ENCODE results near the gene EPS8.

EPS8 gene

DNA sequence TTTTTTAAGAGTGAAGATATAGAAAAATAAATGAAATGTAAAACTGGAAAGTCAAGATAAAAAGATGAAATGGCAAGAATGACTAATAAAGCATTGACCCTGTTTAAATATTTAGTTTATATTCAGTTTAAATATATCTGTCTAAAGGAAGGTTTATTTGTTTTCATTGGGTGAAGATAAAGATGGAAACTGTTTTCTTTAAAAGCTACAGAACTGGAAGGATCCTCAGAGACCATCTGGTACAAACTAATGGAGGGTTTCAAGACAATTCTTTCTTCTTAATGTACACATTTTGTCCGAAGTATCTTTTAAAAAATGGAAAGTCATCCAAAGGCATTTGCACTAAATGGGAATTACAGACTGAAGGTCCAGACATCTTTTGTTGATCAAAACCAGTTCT, 142.6 kb downstream of the EPS8 start:
- H3K4me3 ChIP-seq (ENCODE audit: low read depth, low read length) = no peak overlapping the region
- TF ChIP-seq CTCF (IDR thresholded peaks at IDR 0.05; ENCODE audit: borderline replicate concordance, insufficient read depth, low read depth, low read length) = no peak

DNA sequence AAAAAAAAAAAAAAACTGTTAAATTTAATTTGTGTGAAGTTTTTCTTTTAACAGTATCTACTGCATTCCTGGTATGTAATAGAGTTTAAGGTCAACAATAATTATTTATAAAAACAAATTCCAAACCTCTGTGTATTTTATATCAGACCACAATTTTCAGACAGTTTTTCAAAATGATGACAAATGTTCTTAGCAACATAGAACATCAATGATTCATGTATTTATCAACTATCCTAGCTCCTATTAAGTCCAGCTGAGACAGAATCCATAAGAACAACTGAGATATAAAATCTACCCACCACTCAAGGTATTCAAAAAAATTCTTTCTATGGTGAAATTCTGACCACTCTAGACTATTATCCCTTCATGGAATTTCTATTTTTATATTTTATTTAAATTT, 144.5 kb downstream of the EPS8 start:
- H3K4me3 ChIP-seq (ENCODE audit: low read depth, low read length) = no peak overlapping the region
- TF ChIP-seq CTCF (IDR thresholded peaks at IDR 0.05; ENCODE audit: borderline replicate concordance, insufficient read depth, low read depth, low read length) = no peak

- no peak for TF ChIP-seq CTCF (IDR thresholded peaks at IDR 0.05; ENCODE audit: borderline replicate concordance, insufficient read depth, low read depth, low read length)
- no peak overlapping the region for H3K4me3 ChIP-seq (ENCODE audit: low read depth, low read length)
Measured at GRCh38 chr12:15638231-15638630, 151.0 kb downstream of the EPS8 start.

DNA sequence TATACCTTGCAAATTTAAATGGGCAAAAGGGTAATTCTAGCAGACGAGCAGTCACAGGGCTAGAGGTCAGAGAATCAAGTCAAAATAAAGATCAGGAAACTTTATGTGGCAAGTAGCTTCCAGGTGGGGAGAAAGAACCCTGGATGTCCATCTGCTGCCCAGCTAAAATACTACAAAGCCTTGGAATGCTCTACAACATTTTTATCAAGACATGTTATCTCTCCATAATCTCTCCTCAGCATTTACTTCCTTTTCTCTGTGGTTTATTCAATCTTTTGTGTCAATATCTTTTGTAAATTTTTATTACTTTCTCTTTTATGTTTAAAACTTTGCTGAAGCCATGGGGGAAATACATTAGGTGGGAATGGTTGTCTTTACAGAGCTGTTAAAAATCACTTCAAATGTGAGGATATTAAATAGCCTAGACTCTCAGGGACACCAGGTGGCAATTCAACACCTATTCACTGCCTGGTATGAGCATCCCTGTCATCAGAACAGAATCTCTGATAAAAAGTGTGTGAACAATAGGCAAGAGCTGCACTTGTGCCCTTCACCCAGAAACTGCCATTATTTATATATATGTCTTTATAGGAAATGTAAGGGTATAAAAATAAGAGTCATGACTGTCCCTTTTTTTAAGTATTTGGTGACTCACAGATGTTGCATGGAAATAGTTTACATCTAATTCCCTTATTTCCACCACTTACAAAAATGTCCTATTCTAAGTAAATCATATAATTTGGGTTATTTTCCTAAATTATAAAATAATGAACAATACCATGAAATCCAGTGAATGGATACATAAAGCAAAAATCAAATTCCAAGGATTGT, 152.9 kb downstream of the EPS8 start:
- no peak for TF ChIP-seq CTCF (IDR thresholded peaks at IDR 0.05; ENCODE audit: borderline replicate concordance, insufficient read depth, low read depth, low read length)

GRCh38 chr12:15634010-15634683, 155.0 kb downstream of the EPS8 start:
- no peak for TF ChIP-seq CTCF (IDR thresholded peaks at IDR 0.05; ENCODE audit: borderline replicate concordance, insufficient read depth, low read depth, low read length)
- no peak overlapping the region for H3K4me3 ChIP-seq (ENCODE audit: low read depth, low read length)

More for the DNA sequence above, 152.9 kb downstream of the EPS8 start:
- H3K4me3 ChIP-seq (ENCODE audit: low read depth, low read length) = no peak overlapping the region

DNA sequence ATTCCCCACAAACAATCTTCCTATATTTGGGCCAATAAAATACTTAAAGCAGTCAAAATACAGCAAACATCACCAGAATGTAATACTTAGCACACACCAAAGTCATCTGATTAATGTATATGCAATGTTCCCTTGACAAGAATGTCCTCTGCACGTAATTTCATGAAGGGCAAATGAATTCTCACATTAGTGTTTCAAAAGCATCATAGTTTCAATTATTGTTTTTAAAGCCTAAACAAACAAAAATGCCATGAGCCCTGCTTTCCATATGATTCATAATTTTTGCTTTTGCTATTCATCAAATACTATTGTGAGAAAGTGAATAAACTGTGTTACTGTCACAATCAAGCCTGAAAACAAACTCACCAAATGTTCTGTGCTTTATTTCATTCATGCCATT, 156.0 kb downstream of the EPS8 start:
- TF ChIP-seq CTCF (IDR thresholded peaks at IDR 0.05; ENCODE audit: borderline replicate concordance, insufficient read depth, low read depth, low read length) = no peak
- no peak overlapping the region for H3K4me3 ChIP-seq (ENCODE audit: low read depth, low read length)

GRCh38 chr12:15632708-15633107, 156.5 kb downstream of the EPS8 start:
- no peak overlapping the region for H3K4me3 ChIP-seq (ENCODE audit: low read depth, low read length)
- no peak for TF ChIP-seq CTCF (IDR thresholded peaks at IDR 0.05; ENCODE audit: borderline replicate concordance, insufficient read depth, low read depth, low read length)

Data from GM12875 (cell line).